ENCODE results near the gene HLTF.

GRCh38 chr3:149077628-149078027, 8.7 kb downstream of the HLTF start:
- TF ChIP-seq POLR2A (IDR thresholded peaks at IDR 0.05; ENCODE audit: low read length) (no peak), GATA1 (IDR thresholded peaks at IDR 0.05; ENCODE audit: low read depth, low read length) (no peak)

All from erythroblast (primary cell).